ENCODE measurements around the gene VSTM4.

Gene VSTM4

GRCh38 chr10:49144058-49144720, 28.9 kb upstream of the VSTM4 start:
- no peak for DNase-seq (ENCODE audit: low read depth in 1 of 2, low spot score in 1 of 2)
- H3K27me3 ChIP-seq (ENCODE audit: insufficient read depth, poor library complexity, severe bottlenecking): no peaks in the 10 kb centered on the region
- H3K27ac ChIP-seq (replicated peaks): no peak overlapping the region
- TF ChIP-seq POLR2AphosphoS5 (IDR thresholded peaks at IDR 0.05; ENCODE audit: low read depth) (no peak), REST (IDR thresholded peaks at IDR 0.05; ENCODE audit: insufficient replicate concordance, low read depth) (no peak), GABPA (IDR thresholded peaks at IDR 0.05; ENCODE audit: low read depth) (no peak), SPI1 (IDR thresholded peaks at IDR 0.05; ENCODE audit: borderline replicate concordance, low read depth) (no peak), CTCF (IDR thresholded peaks at IDR 0.05; ENCODE audit: insufficient read depth, low read length) (no peak)
- H3K4me3 ChIP-seq (replicated peaks; ENCODE audit: insufficient read depth, low read length): no peak overlapping the region

GRCh38 chr10:49143249-49143648, 27.9 kb upstream of the VSTM4 start:
- H3K27ac ChIP-seq (replicated peaks): no peak overlapping the region
- no peak for DNase-seq (ENCODE audit: low read depth in 1 of 2, low spot score in 1 of 2)

More at GRCh38 chr10:49143249-49143648, 27.9 kb upstream of the VSTM4 start:
- H3K4me3 ChIP-seq (replicated peaks; ENCODE audit: insufficient read depth, low read length): no peak overlapping the region
- no peaks in the 10 kb centered on the region for H3K27me3 ChIP-seq (ENCODE audit: insufficient read depth, poor library complexity, severe bottlenecking)
- TF ChIP-seq GABPA (IDR thresholded peaks at IDR 0.05; ENCODE audit: low read depth) (no peak), SPI1 (IDR thresholded peaks at IDR 0.05; ENCODE audit: borderline replicate concordance, low read depth) (no peak), CTCF (IDR thresholded peaks at IDR 0.05; ENCODE audit: insufficient read depth, low read length) (no peak), POLR2AphosphoS5 (IDR thresholded peaks at IDR 0.05; ENCODE audit: low read depth) (no peak), REST (IDR thresholded peaks at IDR 0.05; ENCODE audit: insufficient replicate concordance, low read depth) (no peak)

All from HL-60 (cell line).